NOMO-1 (cell line): Measurements from ENCODE around the gene ZNF430.
"Not testable (repeated sequence)": the region's sequence is repeated elsewhere in the genome, so short reads cannot be mapped to it uniquely, and the experiment has no call there.

Experiments used
- DNase-seq, 2 experiments: peaks; one replicate each; lab custom pipeline; 2025; ENCODE audit not compliant: unreplicated experiment in 2 of 2; lab: John Stamatoyannopoulos, UW

The ZNF430 gene

DNA sequence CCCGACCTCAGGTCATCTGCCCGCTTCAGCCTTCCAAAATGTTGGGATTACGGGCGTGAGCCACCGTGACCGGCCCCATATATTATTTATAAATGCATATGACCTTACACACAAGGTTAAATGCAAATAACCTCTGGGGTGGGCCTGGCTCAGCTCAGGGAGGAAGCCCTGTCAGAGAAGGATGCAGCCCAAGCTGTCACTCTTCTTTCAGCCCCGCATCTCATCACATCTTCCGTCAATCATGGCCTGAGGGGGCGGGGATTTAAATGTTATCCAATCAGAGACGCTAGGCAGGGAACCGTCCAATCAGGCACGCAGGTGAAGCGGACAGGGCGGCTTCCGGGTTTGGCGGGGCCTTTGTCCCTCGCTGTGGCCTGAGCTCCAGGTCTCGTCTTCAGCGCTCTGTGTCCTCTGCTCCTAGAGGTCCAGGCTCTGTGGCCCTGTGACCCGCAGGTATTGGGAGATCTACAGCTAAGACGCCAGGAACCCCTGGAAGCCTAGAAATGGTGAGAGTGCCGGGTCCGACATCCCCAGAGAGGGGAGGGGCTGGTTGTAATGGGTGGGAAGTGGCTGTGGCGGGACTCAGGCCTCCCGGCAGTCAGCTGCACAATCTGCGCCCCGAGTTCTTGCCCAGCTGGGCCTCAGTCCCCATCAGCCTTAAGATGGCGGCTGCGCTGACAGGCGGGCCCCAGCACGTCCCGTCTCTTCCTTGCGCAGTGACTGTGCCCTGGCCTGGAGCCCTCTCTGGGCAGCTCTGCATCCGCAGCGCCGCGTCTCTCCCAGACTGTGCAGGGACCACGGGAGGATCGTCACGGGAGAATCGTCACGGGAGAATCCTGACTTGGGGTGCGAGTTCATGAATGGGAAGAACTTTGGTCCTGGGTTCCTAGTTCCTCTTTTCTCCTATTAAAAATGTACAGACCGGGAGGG, at the start of gene ZNF430:
ZNF430 (plus strand) TSS at position 360 of the 930 bp plus-strand sequence; CDS start at position 504, 144 bp downstream.
- DNase-seq = peak; percentile 93 to 98

DNA sequence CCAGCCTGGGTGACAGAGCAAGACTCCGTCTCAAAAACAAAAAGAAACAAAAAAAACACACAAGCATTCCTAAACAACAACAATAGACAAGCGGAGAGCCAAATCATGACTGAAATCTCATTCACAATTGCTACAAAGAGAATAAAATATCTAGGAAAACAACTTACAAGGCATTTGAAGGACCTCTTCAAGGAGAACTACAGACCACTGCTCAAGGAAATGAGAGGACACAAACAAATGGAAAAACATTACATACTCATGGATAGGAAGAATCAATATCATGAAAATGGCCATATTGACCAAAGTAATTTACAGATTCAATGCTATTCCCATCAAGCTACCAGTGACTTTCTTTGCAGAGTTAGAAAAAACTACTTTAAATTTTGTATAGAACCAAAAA, 27.7 kb upstream of the ZNF430 start:
- not testable (repeated sequence) for DNase-seq

DNA sequence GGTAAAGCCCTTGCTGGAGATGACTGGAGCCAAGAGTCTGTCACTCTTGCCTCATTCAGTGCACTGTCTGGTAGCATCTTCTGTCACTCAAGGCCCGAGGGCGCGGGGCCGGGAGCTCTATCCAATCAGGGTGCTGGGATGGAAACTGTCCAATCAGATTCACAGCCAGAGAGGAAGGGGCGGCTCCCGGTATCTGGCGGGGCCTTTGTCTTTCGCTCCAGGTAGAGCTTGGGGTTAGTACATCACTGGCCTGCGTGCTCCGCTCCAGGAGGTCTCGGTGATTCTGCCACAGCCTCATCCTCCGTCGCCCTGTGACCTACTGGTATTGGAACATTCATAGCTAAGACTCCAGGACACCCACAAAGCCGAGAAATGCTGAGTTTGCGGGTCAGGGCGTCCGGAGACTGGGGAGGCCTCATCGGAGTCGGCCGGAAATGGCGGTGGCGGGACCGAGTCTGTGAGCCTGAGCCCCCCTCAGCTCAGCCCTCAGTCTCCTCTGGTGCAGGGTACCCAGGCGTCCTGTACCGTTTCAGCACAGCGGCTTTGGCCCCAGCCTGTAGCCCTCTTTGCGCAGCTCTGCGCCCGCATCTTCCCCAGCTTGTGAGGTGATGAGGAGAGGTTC, 20.6 kb upstream of the ZNF430 start:
- DNase-seq = no peak

DNA sequence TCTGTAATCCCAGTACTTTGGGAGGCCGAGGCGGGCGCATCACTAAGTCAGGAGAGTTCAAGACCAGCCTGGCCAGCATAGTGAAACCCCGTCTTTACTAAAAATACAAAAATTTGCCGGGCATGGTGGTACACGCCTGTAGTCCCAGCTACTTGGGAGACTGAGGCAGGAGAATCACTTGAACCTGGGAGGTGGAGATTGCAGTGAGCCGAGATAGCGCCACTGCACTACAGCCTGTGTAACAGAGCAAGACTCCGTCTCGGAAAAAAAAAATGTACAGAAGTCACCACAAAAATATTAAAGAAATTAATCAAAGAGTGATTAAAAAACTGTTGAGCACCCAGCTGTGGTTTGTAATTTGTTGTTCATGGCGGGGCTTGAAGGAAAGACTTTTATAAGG, 781 bp downstream of the ZNF430 start:
- not testable (repeated sequence) for DNase-seq

DNA sequence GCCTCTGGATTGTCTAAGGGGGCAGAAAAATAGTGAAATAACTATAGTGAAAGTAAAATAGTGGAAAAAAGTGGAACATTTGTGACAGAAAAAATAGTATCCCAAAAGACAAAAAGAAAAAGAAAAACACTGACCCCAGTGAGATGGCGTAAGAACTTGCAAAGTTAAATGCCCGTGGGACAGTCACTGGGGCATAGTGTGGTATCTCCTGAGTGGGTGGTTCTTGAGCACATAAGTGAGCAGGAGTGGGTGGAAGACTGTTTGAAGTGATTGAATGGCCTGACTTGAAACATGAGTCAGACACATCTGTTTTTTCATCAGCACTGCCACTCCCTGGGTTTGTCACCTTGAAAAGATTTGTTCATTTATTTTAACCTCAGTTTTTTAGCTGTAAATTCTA, 2.5 kb downstream of the ZNF430 start:
- DNase-seq = no peak

DNA sequence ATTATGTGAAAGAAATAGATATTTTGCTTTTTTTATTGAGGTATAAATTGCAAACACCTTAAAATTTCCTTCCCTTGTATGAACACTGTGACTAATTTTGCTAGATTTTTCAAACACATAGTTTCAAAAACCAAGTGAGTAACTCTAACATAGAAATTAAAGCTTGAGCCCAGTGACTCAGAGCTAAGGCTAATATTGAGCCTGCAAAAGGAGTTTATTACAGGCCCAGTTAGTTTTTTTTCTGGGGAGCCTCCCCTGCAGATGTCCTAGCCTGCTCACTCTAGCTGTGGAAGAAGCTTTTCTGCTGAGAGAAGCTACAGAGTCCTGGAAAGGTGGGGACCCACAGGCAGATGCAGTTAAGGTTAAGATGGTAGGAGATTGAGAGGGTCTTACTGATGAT, 3.4 kb downstream of the ZNF430 start:
- no peak for DNase-seq

DNA sequence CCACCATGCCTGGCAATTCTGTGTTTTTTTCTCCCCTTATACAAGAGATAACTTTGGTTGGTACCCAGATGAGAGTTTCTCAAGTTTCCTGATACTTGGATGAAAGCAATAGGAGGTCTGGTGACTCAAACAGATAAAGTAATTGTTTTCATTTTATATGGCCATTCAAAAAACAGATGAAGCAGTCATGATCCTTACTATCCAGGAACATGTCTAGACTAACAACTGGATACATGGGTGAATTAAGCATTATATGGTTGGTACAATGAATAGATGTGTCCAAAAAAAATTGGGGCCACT, 8.5 kb downstream of the ZNF430 start:
- no peak for DNase-seq

DNA sequence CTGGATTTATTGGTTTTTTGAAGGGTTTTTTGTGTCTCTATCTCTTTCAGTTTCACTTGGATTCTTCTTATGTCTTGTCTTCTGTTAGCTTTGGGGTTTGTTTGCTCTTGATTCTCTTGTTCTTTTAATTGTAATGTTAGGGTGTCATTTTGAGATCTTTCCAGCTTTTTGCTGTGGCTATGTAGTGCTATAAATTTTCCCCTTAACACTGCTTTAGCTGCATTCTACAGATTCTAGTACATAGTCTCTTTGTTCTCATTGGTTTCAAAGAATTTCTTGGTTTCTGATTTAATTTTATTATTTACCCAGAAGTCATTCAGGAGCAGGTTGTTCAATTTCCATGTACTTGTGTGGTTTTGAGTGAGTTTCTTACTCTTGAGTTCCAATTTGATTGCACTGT, 24.6 kb downstream of the ZNF430 start:
- DNase-seq = no peak

DNA sequence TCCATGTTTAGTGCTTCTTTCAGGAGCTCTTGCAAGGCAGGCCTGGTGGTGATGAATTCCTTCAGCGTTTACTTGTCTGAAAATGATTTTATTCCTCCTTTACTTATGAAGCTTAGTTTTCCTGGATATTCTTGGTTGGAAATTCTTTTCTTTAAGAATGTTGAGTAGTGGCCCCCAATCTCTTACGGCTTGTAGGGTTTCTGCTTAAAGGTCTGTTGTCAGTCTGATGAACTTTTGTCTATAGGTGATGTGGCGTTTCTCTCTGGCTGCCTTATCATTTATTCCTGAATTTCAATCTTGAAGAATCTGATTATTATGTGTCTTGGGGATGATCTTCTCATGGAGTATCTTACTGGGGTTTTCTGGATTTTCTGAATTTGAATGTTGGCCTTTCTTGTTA, 26.0 kb downstream of the ZNF430 start:
- no peak for DNase-seq

DNA sequence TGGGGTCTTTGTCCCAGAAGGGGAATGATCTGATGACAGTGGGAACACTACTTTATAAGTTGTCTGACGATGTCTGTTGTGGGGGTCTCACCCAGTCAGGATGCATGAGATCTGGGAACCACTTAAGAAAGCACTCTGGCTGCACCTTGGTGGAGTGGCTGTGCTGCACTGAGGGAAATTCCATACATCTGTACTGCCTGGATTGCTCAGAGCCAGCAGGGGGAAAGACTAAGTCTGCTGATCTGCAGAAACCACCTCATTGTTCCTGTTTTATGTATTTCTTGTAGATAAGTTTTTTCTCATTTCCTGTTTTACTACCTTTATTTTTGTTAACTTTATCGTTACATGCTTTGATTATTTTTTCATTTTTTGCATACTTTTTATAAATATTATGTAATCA, 27.3 kb downstream of the ZNF430 start:
- no peak for DNase-seq

DNA sequence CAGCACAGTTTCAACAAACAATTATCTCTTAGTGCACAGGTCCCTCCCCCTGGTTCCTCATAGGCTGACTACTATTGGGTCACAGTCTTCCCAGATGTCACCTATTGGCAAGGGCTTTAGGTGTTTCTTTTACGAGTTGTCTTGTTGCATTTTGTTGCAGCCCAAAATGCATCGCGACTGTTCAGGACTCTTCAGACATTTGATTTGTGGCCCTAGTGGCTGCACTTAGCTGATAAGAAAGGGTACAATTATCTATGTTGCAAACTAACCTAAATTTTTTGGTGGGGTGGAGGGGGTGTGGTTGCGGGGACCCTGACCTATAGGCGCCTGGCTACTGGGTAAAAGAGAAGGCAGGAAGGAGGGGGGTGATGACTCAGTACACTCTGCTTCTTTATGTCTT, 32.4 kb downstream of the ZNF430 start:
- DNase-seq = no peak

DNA sequence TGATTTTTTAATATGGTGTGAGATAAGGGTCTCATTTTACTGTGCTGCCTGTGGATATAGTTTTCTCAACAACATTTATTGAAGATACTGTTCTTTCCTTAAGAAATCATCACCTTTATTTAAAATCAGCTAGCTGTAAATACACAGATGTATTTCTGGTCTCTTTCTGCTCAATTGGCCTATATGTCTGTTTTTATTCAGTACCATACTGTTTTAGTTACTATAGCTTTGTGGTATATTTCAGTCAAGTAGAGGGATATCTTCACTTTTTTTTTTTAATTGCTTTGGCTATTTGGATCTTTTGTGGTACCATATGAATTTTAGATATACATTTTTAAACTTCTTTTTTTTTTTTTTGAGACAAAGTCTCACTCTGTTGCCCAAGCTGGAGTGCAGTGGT, 44.9 kb downstream of the ZNF430 start:
- no peak for DNase-seq

DNA sequence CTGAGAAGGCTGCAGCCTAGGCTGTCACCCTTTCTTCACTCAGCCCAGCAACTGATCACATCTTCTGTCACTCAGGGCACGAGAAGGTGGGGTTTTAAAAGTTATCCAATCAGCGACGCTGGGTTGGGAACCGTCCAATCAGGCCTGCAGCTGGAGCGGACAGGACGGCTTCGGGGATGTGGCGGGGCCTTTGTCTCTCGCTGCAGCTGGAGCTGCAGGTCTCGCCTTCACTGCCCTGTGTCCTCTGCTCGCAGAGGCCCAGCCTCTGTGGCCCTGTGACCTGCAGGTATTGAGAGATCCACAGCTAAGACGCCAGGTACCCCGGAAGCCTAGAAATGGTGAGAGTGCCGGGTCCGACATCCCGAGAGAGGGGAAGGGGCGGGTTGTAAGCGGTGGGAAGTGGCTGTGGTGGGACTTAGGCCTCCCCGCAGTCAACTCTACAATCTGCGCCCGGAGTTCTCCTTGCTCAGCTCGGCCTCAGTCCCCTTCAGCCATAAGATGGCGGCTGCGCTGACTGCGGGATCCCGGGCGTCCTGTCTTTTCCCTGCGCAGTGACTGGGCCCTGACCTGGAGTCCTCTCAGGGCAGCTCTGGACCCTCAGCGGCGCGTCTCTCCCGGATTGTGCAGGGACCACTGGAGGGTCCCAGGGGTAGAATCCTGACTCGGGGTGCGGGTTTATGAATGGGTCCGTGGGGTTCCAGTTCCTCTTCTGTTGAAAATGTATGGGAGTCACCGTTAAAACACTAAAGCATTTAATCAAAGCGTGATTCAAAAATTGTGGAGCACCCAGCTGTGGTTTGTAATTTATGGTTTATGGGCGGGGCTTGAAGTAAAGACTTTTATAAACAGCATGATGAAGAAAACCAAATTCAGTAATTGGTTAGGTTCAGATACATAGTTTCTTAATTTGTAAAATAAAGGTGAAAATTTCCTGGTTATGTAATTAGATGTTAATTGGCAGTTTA, 61.8 kb downstream of the ZNF430 start, which contains the start of gene ZNF714:
ZNF714 (plus strand) TSS at position 193 of the 965 bp plus-strand sequence. CDS start 16,066 bp downstream, outside the sequence.
- DNase-seq = peak; percentile 67 to 74

DNA sequence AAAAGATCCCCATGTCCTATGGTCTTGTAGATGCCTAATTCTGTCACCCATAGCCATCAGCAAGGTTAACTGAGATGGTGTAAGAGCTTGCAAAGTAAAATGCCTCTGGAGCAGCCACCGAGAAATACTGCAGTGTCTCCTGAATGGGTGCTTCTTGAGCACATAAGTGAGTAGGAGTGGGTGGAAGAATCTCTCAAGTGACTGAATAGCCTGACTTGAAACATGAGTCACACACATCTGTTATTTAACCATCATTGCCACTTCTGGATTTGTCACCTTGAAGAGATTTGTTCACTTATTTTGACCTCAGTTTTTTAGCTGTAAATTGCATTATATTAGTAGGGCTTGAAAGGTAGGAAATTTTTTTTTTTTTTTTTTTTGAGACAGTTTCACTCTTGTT, 63.9 kb downstream of the ZNF430 start:
- no peak for DNase-seq

DNA sequence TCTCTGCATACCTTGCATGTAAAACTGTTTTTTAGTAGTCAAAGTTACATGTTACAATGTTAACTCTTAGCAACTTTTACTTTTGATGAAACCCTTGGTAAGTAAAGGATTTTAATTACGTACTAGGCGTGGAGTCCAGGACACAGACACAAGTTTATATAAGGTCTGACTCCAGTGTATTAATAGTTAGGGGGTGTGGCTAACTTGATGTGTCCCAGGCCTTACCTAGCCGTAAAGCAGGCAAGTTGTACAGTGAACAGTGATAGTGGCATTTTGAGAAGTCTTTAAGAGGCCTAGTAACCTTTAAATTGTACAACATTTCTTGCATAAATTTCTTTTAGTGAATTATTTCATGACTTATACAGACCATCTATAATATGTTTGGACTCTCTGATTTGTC, 67.4 kb downstream of the ZNF430 start:
- no peak for DNase-seq

DNA sequence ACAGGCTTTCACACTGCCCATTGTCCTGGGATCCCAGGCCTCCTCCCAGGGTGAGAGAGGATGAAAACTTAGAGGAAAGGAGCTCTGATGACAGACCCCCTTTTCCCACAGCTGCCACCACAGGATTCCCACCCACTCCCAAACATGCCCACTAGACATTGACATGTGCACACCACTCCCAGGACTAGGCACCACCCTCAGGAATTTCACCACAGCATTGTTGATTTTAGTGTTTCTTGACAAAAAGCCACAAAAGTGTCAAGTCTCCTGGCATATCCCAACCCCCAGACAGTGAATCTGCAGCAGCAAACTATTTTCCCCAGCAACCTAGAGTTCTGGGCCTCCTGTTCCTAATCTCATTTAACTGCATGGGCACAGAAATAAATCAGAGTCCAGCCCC, 71.7 kb downstream of the ZNF430 start:
- no peak for DNase-seq

DNA sequence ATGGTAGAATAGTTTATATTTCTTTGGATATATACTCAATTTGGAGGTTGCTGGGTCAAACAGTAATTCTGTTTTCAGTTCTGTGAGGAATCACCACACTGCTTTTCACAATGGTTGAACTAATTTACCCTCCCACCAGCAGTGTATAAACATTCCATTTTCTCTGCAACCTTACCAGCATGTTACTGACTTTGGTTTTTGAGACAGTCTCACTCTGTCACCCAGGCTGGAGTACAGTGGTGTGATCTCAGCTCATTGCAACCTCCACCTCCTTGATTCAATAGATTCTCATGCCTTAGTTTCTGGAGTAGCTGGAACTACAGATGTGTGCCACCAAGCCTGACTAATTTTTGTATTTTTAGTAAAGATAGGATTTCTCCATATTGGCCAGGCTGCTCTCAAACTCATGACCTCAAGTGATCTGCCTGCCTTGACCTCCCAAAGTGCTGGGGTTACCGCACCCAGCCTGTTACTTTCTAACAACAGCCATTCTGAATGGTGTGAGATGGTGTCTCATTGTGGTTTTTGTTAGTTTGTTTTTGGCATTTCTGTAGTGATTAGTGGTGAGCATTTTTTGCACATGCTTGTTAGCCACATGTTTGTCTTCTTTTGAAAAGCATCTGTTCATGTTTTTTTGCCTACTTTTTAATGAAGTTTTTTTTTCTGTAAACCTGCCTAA, 74.0 kb downstream of the ZNF430 start:
- DNase-seq = no peak

DNA sequence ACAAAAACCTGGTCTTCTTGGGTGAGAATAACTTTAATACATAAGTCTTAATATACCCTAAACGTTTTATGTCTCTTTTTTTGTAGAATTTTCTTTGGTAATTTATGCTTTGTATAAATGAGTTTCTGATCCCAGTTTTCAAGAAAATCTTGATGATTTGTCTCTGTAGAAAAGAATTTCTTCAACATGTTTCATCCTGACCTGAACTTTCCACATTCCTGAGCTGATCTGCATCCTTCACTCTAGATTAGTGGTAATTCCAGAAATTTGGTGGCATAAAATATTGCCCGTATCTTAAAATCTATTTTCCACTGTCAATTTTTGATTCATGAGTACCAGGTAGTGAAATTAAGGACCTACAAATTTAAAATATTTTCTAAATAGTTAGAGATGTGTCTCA, 77.8 kb downstream of the ZNF430 start:
- no peak for DNase-seq

DNA sequence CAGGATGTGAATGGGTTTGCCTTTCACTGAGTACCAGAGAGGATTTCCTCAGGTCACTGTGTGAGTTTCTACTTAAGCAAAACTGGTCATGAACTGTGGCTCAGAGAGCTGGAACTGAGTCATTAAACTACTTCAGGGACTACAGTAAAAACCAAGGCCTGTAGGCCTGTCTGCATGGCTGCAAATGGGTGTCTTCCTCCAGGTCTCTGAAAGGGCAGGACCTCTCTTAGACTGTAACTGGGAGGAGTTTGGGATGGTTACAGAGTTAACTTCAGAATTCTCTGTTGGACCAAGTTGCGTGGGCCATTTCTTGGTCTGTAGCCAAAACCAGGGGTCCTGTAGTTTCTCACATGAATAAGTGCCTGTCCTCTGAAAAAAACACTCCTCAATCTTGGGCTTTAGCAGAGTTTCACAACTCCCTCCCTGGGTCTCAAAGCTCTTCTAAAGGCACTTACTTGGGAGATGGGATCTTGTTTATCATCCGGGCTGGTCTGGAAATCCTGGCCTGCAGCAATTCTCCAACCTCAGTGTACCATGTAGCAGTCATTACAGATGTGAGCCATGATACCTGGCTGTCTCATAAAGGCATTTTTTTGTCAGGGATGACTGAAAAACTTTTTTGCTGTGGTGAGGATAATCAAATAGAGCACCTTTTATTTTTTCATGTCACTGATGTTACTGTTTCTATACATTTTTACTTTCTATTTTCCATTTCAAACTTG, 81.2 kb downstream of the ZNF430 start:
- no peak for DNase-seq

DNA sequence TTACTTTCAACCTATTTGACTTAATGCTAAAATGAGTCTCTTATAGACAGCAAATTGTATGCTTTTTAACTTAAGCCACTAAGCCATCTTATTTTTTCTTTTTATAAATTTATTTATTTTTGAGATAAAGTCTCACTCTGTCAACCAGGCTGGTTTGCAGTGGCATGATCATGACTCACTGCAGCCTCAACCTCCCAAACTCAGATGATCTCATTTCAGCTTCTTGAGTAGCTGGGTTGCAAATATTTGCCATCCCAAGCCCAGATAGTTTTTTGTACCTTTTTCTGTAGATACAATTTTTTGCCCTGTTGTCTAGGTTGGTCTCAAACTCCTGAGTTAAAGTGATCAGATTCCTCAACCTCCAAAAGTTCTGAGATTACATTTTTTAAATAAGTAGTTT, 88.7 kb downstream of the ZNF430 start:
- no peak for DNase-seq
